Measurements from ENCODE around the gene DNAAF5. TPM values are rescaled to one million over a fixed set of nuclear protein-coding genes. Genes with fewer than 3 reads are reported as not detected.

The DNAAF5 gene
- total and polyA plus RNA-seq, 3 donors from 2014 or later = 21.1 to 67.0 (median 52.6) TPM

DNA sequence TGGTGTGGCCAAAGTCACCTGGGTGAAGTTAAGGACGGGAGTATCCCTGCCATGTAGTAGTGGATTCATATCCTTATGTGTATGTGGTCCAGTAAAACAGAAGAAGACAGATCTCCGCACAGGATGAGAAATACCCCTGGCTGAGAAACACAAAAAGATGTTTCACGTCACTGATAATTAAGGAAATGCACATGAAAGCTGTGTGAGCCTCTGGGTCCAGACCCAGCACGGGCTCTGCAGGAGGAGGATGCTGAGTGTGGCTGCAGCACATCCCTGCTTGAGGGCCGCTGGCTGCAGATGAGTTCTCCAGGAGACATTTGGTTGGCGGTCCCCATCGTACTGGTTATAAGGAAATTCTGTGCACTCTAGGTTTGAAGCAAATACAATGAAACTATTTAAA, 97.6 kb downstream of the DNAAF5 start:
- TF ChIP-seq, protein P1, sequence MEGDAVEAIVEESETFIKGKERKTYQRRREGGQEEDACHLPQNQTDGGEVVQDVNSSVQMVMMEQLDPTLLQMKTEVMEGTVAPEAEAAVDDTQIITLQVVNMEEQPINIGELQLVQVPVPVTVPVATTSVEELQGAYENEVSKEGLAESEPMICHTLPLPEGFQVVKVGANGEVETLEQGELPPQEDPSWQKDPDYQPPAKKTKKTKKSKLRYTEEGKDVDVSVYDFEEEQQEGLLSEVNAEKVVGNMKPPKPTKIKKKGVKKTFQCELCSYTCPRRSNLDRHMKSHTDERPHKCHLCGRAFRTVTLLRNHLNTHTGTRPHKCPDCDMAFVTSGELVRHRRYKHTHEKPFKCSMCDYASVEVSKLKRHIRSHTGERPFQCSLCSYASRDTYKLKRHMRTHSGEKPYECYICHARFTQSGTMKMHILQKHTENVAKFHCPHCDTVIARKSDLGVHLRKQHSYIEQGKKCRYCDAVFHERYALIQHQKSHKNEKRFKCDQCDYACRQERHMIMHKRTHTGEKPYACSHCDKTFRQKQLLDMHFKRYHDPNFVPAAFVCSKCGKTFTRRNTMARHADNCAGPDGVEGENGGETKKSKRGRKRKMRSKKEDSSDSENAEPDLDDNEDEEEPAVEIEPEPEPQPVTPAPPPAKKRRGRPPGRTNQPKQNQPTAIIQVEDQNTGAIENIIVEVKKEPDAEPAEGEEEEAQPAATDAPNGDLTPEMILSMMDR (IDR thresholded peaks at IDR 0.05) = no peak
- TF ChIP-seq POLR2A (IDR thresholded peaks at IDR 0.05) = no peak
- Histone ChIP-seq H3K27me3 (no peaks in the 10 kb centered on the region), H3K27ac (no peak overlapping the region), H3K9me3 (no peaks in the 10 kb centered on the region), H3K4me3 (no peak overlapping the region), H3K36me3 (ENCODE audit: low read depth, missing control alignments) (no peaks in the 10 kb centered on the region), H3K4me1 (no peaks in the 10 kb centered on the region)
- no peak for DNase-seq
- 76 to 79% methylated on average over 7 of the region's 7 CpGs for WGBS, 2 donors
- intact Hi-C loops (cut with DNase I; ENCODE audit: low total_unique reads) = no loop called here

DNA sequence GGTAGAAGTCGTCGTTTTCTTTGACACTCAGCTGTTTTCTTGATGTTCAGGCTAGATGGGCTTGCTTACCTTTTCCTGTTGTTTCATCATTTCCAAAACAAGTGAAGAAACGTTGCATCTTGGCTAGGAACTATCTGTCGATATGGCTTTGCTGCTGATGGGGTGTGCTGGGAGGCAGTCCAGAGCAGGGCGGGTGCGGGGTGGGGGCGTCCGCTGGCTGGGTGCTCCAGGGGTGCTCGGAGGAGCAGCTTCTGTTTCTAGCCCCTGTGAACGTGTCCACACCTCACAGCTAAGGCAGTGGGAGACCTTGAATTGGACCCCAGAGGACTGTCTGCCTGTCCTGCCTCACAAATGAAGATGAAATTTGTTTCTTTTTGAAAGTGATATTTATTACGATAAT, 98.2 kb downstream of the DNAAF5 start:
- no peak overlapping the region for H3K27ac ChIP-seq
- DNase-seq = no peak
- no peak for TF ChIP-seq POLR2A (IDR thresholded peaks at IDR 0.05)
- TF ChIP-seq, protein P1 (IDR thresholded peaks at IDR 0.05) = no peak
- no peak overlapping the region for H3K4me3 ChIP-seq
- H3K9me3 ChIP-seq = no peaks in the 10 kb centered on the region
- intact Hi-C loops (cut with DNase I; ENCODE audit: low total_unique reads) = no loop called here
- H3K27me3 ChIP-seq = no peaks in the 10 kb centered on the region
- H3K36me3 ChIP-seq (ENCODE audit: low read depth, missing control alignments) = no peaks in the 10 kb centered on the region
- WGBS, 2 donors = 69 to 75% methylated on average over 11 of the region's 11 CpGs
- H3K4me1 ChIP-seq = no peaks in the 10 kb centered on the region

DNA sequence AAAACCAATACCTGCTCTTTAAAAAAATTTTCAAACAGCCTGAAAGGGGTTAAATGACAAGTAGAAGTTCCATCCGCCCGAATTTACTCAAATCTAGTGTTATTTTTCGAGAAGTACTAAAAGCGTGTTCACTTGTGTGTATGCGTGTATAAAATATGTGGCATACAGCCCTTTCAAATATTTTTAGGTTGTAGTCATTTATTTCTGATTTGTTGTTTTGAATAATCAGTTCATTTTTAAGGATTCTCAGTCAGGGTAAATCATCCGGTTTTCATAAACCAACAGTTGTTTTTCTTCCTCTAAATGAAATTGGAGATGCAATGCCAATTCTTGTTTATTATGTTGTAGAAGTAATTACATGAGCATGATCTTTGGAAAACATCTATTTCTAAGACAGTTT, 98.9 kb downstream of the DNAAF5 start:
- no peaks in the 10 kb centered on the region for H3K36me3 ChIP-seq (ENCODE audit: low read depth, missing control alignments)
- intact Hi-C loops (cut with DNase I; ENCODE audit: low total_unique reads) = no loop called here
- WGBS, 2 donors = 64 to 68% methylated on average over 6 of the region's 6 CpGs
- peak overlapping the region in 1 of 2 donors; percentile 35 for H3K27ac ChIP-seq
- no peaks in the 10 kb centered on the region for H3K4me1 ChIP-seq
- no peaks in the 10 kb centered on the region for H3K9me3 ChIP-seq
- H3K4me3 ChIP-seq = no peak overlapping the region
- TF ChIP-seq, protein P1 (IDR thresholded peaks at IDR 0.05) = no peak
- TF ChIP-seq POLR2A (IDR thresholded peaks at IDR 0.05) = no peak
- H3K27me3 ChIP-seq = no peaks in the 10 kb centered on the region
- DNase-seq = no peak

DNA sequence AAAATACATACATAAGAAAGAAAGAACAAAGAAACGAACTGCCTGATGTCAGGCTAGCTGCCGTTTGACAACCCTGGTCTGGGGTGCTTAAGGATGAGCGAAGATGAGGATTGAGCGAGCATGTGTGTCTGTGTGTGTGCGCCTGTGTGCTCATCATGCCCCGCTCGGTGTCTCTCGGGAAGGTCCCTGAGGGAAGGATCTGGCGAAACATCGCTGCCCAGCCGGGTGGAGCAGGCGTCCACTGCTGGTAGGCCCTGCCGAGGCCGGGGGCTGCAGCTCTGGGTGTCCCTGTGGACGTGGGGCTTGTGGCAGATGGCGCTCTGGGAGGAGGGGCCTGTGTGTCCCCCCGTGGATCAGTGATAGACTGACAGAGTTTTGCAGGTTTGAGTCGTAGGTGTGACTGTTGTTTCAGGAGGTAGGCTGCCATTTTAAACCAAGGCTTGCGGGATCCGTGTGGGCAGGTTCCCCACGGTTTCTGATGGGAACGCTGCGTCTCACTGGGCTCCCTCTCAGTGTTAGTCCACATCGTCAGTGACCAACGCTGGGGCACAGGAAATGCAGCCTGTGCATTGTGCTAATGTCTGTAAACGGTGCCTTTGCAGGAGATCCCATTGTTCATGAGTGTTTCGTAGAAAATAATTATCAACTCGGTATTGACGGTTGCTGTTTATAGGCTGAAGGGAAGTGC, 99.9 kb downstream of the DNAAF5 start:
- Histone ChIP-seq H3K36me3 (ENCODE audit: low read depth, missing control alignments) (no peaks in the 10 kb centered on the region), H3K27ac (peak overlapping the region in 1 of 2 donors; percentile 35), H3K27me3 (no peaks in the 10 kb centered on the region), H3K4me3 (no peak overlapping the region), H3K4me1 (peaks cover 9% of the 10 kb centered on the region), H3K9me3 (no peaks in the 10 kb centered on the region)
- WGBS, 2 donors = 79 to 81% methylated on average over 23 to 29 of the region's 29 CpGs
- DNase-seq = no peak
- intact Hi-C loops (cut with DNase I; ENCODE audit: low total_unique reads) = no loop called here
- TF ChIP-seq, protein P1 (IDR thresholded peaks at IDR 0.05) = no peak
- no peak for TF ChIP-seq POLR2A (IDR thresholded peaks at IDR 0.05)
